GM12878 (cell line): ENCODE data around the gene RAC3. TPM values are rescaled to one million over a fixed set of nuclear protein-coding genes. Genes with fewer than 3 reads are reported as not detected.

Experiments
- ATAC-seq: fragments of 200-7000 bp; cut with Tn5 transposase; 3 replicates; pipeline ENCODE4 v1.9.1; 2020; ENCODE audit warnings: mild to moderate bottlenecking, moderate library complexity
- BruUV-seq: library from RNA; stranded (reverse); fragments of 400-500 nt; replicated peaks from 2 replicates; lab custom pipeline; 2021; lab: Mats Ljungman, UMichigan
- CTCF ChIA-PET: fragments of 300-600 bp; sonication (Branson Sonifier 250); formaldehyde crosslinking; extraction: SDS; loops from one replicate; lab custom pipeline; 2021; ENCODE audit warnings: inconsistent platforms; lab: Yijun Ruan, JAX
- POLR2A ChIA-PET: fragments of 350-600 bp; formaldehyde crosslinking; extraction: SDS; loops from one replicate; lab custom pipeline; 2021; ENCODE audit warnings: inconsistent platforms; lab: Charles Lee
- RAD21 ChIA-PET: fragments of 300-600 bp; sonication (Branson Sonifier 250); formaldehyde crosslinking; loops from one replicate; lab custom pipeline; 2023; ENCODE audit warnings: antibody characterized with exemption; ENCODE audit not compliant: unreplicated experiment; lab: Charles Lee
- SMC1A ChIA-PET: fragments of 300-600 bp; sonication (Branson Sonifier 250); formaldehyde crosslinking; loops from one replicate; lab custom pipeline; 2023; ENCODE audit not compliant: unreplicated experiment, uncharacterized antibody; lab: Charles Lee
- DNase-seq: peaks from one replicate; pipeline ENCODE4 v3.0.0-alpha.2; 2011; ENCODE audit warnings: low read depth, low spot score
- FAIRE-seq: peaks from 3 replicates; lab custom pipeline; 2011; peaks lifted over from hg19 to GRCh38; lab: Jason Lieb, UNC
- H2AFZ ChIP-seq: 2 replicates; pipeline ENCODE4 v1.6.0; 2011; ENCODE audit warnings: low read depth, low read length, control low read depth; ENCODE audit not compliant: control insufficient read depth
- H3K27ac ChIP-seq: 2 replicates; pipeline ENCODE4 v1.5.1; 2011; ENCODE audit warnings: control low read depth; ENCODE audit not compliant: control insufficient read depth, insufficient read depth
- H3K27me3 ChIP-seq, 2 experiments: replicated peaks in 1 of 2; 2 replicates each; pipeline versions ENCODE4 v1.6.0 to v1.6.1; 2011; ENCODE audit warnings: low read length in 1 of 2; ENCODE audit not compliant: control insufficient read depth in 2 of 2, insufficient read depth in 2 of 2
- H3K36me3 ChIP-seq, 2 experiments: 2 replicates each; pipeline ENCODE4 v1.5.1; 2011; ENCODE audit warnings: low read length in 1 of 2; ENCODE audit not compliant: control insufficient read depth in 2 of 2, insufficient read depth in 2 of 2
- H3K4me1 ChIP-seq: 2 replicates; pipeline ENCODE4 v1.6.1; 2011; ENCODE audit warnings: mild to moderate bottlenecking, low read length, moderate library complexity, mixed read lengths; ENCODE audit not compliant: control insufficient read depth, insufficient read depth
- H3K4me2 ChIP-seq: 2 replicates; pipeline ENCODE4 v1.6.0; 2011; ENCODE audit warnings: control low read depth; ENCODE audit not compliant: control insufficient read depth, insufficient read depth
- H3K4me3 ChIP-seq: fragments of 200-600 bp; sonication (generic); 2 replicates; pipeline ENCODE4 v1.5.1; 2016
- H3K79me2 ChIP-seq: 2 replicates; pipeline ENCODE4 v1.6.0; 2011; ENCODE audit warnings: low read length; ENCODE audit not compliant: control insufficient read depth, insufficient read depth
- H3K9ac ChIP-seq: 2 replicates; pipeline ENCODE4 v1.8.0; 2011; ENCODE audit warnings: low read length, control low read depth, mixed read lengths; ENCODE audit not compliant: control insufficient read depth, insufficient read depth
- H3K9me3 ChIP-seq: replicated peaks from 3 replicates; pipeline ENCODE4 v1.5.1; 2011; ENCODE audit warnings: mild to moderate bottlenecking, low read length; ENCODE audit not compliant: control insufficient read depth, insufficient read depth
- H4K20me1 ChIP-seq: 2 replicates; pipeline ENCODE4 v1.6.0; 2011; ENCODE audit not compliant: control insufficient read depth, insufficient read depth
- DPF2 ChIP-seq: fragments of 450-650 bp; IDR thresholded peaks from 2 replicates; pipeline ENCODE4 v1.6.1; 2017; ENCODE audit warnings: mild to moderate bottlenecking
- POLR2A ChIP-seq: IDR thresholded peaks from 2 replicates; pipeline ENCODE4 v1.6.1; 2011; ENCODE audit warnings: low read depth, mild to moderate bottlenecking, low read length
- REST ChIP-seq: IDR thresholded peaks from 2 replicates; pipeline ENCODE4 v1.6.1; 2012; ENCODE audit warnings: mild to moderate bottlenecking, low read depth, low read length
- WGBS: methylation state at CpG from one replicate; pipeline ENCODE4 v1.1.6; 2016; ENCODE audit warnings: low lambda C conversion rate; ENCODE audit not compliant: insufficient replicate concordance, insufficient coverage; ENCODE audit errors: missing lambda C conversion rate; 5-methylcytosine and 5-hydroxymethylcytosine counted together
- in situ Hi-C: fragments of 300-500 bp; cut with MboI; formaldehyde crosslinking; loops from 9 replicates; pipeline ENCODE4 v1.14.3; 2018; ENCODE audit warnings: mixed read lengths
- intact Hi-C: fragments of 100-400 bp; cut with micrococcal nuclease; formaldehyde crosslinking; loops from one replicate; pipeline ENCODE4 v1.14.2; 2022; ENCODE audit not compliant: unreplicated experiment
- polyA plus RNA-seq, 11 experiments: library from polyadenylated mRNA; depleted of rRNA in 4 of 11; unstranded in 6 of 11; stranded (reverse) in 5 of 11; fragments of >200 nt; fragmentation: Nextera tagmentation in 4 of 11; fragmentation: Illumina TruSeq in 1 of 11; extraction: Ambion mirVana in 4 of 11; extraction: Trizol in 1 of 11; gene quantifications; 1 replicate in 1 of 11; 2 replicates in 10 of 11; pipeline versions ENCODE4 v1.2.1 to v1.2.3, GENCODE V29; 2011 to 2016; ENCODE audit warnings: inconsistent platforms in 2 of 11, missing spikeins in 2 of 11, low read depth in 1 of 11
- total RNA-seq, 4 experiments: library from RNA; depleted of rRNA in 3 of 4; stranded (reverse); fragments of >200 nt in 3 of 4; fragmentation: Illumina TruSeq in 1 of 4; extraction: Trizol in 1 of 4; gene quantifications; 2 replicates each; pipeline versions ENCODE4 v1.2.1 to v1.2.3, GENCODE V29; 2013 to 2021

Gene RAC3
- total and polyA plus RNA-seq, 10 of the 15 experiments (the other 5 are each of a cell fraction or from before 2014, with no cell fraction given), result 0.11 to 32.9 (median 6.7) TPM

DNA sequence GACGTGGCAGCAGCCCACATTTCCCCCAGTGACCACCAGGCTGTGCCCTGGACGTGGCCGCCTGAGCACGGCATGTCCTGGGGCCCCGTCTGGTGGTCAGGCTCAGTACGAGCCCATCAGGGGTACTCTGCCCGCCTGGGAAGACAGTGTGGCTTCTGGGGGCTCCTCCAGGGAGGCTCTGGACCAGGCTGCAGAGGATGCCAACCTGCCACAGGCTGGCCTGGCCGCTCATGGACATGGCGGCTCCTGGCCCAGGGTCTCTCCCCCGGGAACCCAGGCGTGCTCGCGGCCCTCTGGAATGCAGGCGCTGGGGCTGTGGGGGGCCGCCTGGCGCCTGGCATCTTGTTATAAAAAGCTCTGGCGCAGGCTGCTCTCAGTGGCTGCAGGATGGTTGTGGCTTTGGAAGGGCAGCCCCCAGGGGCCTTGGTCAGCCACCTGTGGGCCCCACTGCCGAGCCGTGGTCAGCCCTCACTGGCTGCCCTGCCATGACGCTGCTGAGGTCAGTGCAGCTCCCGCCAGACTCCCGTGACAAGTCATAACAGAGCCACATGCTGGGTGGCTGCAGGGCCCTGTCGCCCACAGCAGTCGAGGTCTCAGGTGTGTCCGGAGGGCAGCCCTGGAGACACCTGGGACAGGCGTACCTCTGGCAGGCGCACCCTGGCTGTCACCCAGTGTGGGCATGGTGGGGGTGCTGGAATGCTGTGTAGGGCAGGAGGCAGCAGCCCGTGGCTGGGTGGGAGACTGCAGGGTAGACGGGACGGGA lies 23.8 kb upstream of the RAC3 start:
- no peak for FAIRE-seq
- Histone ChIP-seq H3K4me2 (no peak overlapping the region), H3K4me1 (no peaks in the 10 kb centered on the region), H4K20me1 (no peaks in the 10 kb centered on the region), H2AFZ (no peak overlapping the region), H3K9ac (no peak overlapping the region)
- in situ Hi-C loops, result no loop called here
- ChIA-PET SMC1A (no interaction called here), CTCF (no interaction called here)
- BruUV-seq, result no TSS peak
- 63% methylated on average over 30 of the region's 30 CpGs for WGBS
- TF ChIP-seq REST, result no peak
- no peak for TF ChIP-seq DPF2
- TF ChIP-seq POLR2A, result peak; percentile 38; the same call in 1 of the 2 replicates
- TF ChIP-seq, all 136 proteins: peak for 1
- ATAC-seq (no peak), DNase-seq (no peak)
- no peak overlapping the region for H3K4me3 ChIP-seq
- no peaks in the 10 kb centered on the region for H3K9me3 ChIP-seq
- ChIA-PET POLR2A (no interaction called here), RAD21 (no interaction called here)
- H3K27me3 ChIP-seq, result no peaks in the 10 kb centered on the region
- no peaks in the 10 kb centered on the region for H3K79me2 ChIP-seq
- no peak overlapping the region for H3K27ac ChIP-seq
- no peaks in the 10 kb centered on the region for H3K36me3 ChIP-seq
- intact Hi-C loops, result no loop called here
